Astrocyte (in vitro differentiated cells and primary cell): Measurements from ENCODE around the gene ZBTB24. TPM values are rescaled to one million over a fixed set of nuclear protein-coding genes. Genes with fewer than 3 reads are reported as not detected.

Source experiments
- DNase-seq: peaks from one replicate; pipeline ENCODE4 v3.0.0-alpha.2; 2010; ENCODE audit warnings: low read depth
- FAIRE-seq: peaks from 2 replicates; lab custom pipeline; 2011; peaks lifted over from hg19 to GRCh38; lab: Jason Lieb, UNC
- H2AFZ ChIP-seq: 2 replicates; pipeline ENCODE4 v1.6.0; 2012; ENCODE audit warnings: low read depth, low read length, inconsistent platforms
- H3K27ac ChIP-seq: 2 replicates; pipeline ENCODE4 v1.5.1; 2011; ENCODE audit warnings: low read depth, low read length, inconsistent platforms
- H3K27me3 ChIP-seq: 2 replicates; pipeline ENCODE4 v1.6.0; 2011; ENCODE audit warnings: low read length, inconsistent platforms; ENCODE audit not compliant: insufficient read depth
- H3K36me3 ChIP-seq: 2 replicates; pipeline ENCODE4 v1.5.1; 2011; ENCODE audit warnings: low read length, inconsistent platforms; ENCODE audit not compliant: insufficient read depth
- H3K4me1 ChIP-seq: 2 replicates; pipeline ENCODE4 v1.5.1; 2011; ENCODE audit warnings: low read length, inconsistent platforms; ENCODE audit not compliant: insufficient read depth
- H3K4me2 ChIP-seq: 2 replicates; pipeline ENCODE4 v1.6.0; 2012; ENCODE audit warnings: low read length, inconsistent platforms
- H3K4me3 ChIP-seq: 2 replicates; pipeline ENCODE4 v1.5.1; 2011; ENCODE audit warnings: low read depth, mild to moderate bottlenecking, low read length, inconsistent platforms; ENCODE audit not compliant: insufficient read depth
- H3K79me2 ChIP-seq: 2 replicates; pipeline ENCODE4 v1.6.0; 2012; ENCODE audit warnings: mild to moderate bottlenecking, low read length, inconsistent platforms; ENCODE audit not compliant: insufficient read depth
- H3K9ac ChIP-seq: 2 replicates; pipeline ENCODE4 v1.6.0; 2012; ENCODE audit warnings: mild to moderate bottlenecking, low read length, inconsistent platforms
- H3K9me3 ChIP-seq: 2 replicates; pipeline ENCODE4 v1.5.1; 2012; ENCODE audit warnings: low read depth, mild to moderate bottlenecking, low read length, inconsistent platforms; ENCODE audit not compliant: insufficient read depth
- H4K20me1 ChIP-seq: 2 replicates; pipeline ENCODE4 v1.6.0; 2012; ENCODE audit warnings: low read length, inconsistent platforms; ENCODE audit not compliant: insufficient read depth
- H3K27ac Mint-ChIP-seq: one replicate; pipeline ENCODE4 v1.8.0; 2021; ENCODE audit warnings: mild to moderate bottlenecking, mixed read lengths; ENCODE audit not compliant: unreplicated experiment
- H3K27me3 Mint-ChIP-seq: one replicate; pipeline ENCODE4 v1.8.0; 2021; ENCODE audit warnings: low read depth, mixed read lengths; ENCODE audit not compliant: unreplicated experiment
- H3K36me3 Mint-ChIP-seq: one replicate; pipeline ENCODE4 v1.8.0; 2021; ENCODE audit warnings: low read depth, mixed read lengths; ENCODE audit not compliant: unreplicated experiment
- H3K4me1 Mint-ChIP-seq: one replicate; pipeline ENCODE4 v1.8.0; 2021; ENCODE audit warnings: low read depth, mixed read lengths; ENCODE audit not compliant: unreplicated experiment
- H3K4me3 Mint-ChIP-seq: one replicate; pipeline ENCODE4 v1.8.0; 2021; ENCODE audit warnings: mild to moderate bottlenecking, moderate library complexity, mixed read lengths; ENCODE audit not compliant: unreplicated experiment
- H3K9me3 Mint-ChIP-seq: one replicate; pipeline ENCODE4 v1.8.0; 2021; ENCODE audit warnings: mild to moderate bottlenecking, mixed read lengths; ENCODE audit not compliant: unreplicated experiment
- EZH2 ChIP-seq: IDR thresholded peaks from 2 replicates; pipeline ENCODE4 v1.6.1; 2012; ENCODE audit warnings: mild to moderate bottlenecking, low read length, inconsistent platforms; ENCODE audit not compliant: insufficient read depth
- total RNA-seq: library from RNA; stranded (reverse); gene quantifications from 2 replicates; pipeline ENCODE4 v1.2.1, GENCODE V29; 2021
- TF ChIP-seq, protein P1 (sequence below): IDR thresholded peaks from 2 replicates; pipeline ENCODE4 v1.5.1; 2011; ENCODE audit warnings: low read depth, mild to moderate bottlenecking, inconsistent platforms, low read length, moderate library complexity; ENCODE audit not compliant: insufficient read depth

ZBTB24 gene
- total RNA-seq, 1 donor from 2014 or later, result 9.3 TPM

DNA sequence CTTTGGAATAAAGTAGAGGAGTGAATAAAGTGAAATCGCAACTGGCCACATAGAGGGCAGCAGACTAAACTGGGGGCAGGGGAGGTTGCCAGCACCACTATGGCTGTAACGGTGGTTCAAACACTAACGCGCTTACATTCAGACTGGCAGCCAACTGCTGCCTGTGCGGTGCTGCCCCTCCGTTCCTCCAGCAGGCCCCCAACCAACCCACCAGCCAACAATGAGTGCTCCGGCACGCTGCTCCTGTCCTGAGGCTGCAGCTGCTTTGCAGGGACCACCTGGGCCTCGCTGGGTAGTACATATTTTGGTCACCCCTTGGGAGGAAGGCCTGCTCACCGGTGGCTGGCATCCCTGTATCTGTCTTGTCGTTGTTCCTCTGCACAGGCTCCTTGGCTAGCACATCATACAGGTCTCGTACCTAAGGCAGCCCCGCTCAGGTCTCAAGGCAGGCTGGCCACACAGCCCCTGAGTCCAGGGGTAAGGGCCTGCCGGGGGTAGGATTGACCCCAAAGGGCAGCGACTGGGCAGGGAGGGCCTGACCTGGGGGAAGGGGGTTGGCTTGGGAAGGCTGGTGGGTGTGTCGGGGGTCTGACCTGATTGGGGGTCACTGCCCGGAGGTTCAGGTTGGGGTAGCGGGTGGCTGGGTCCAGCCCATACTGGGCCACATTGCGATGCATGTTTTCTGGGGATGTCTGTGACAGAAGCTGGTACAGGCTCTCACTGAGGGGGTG lies 33.8 kb downstream of the ZBTB24 start:
- Histone ChIP-seq H3K4me3 (no peak overlapping the region), H3K4me1 (peaks cover 2% of the 10 kb centered on the region), H3K27ac (no peak overlapping the region), H3K36me3 (peaks cover 17% of the 10 kb centered on the region), H3K79me2 (peaks cover 12% of the 10 kb centered on the region), H3K9ac (no peak overlapping the region), H3K4me2 (no peak overlapping the region), H4K20me1 (peaks cover 36% of the 10 kb centered on the region), H2AFZ (no peak overlapping the region), H3K27me3 (no peaks in the 10 kb centered on the region), H3K9me3 (no peaks in the 10 kb centered on the region)
- DNase-seq (no peak), FAIRE-seq (no peak)
- Mint-ChIP-seq H3K4me1 (peaks cover 3% of the 10 kb centered on the region), H3K27me3 (no peaks in the 10 kb centered on the region), H3K9me3 (no peaks in the 10 kb centered on the region), H3K4me3 (no peak overlapping the region), H3K36me3 (peaks cover 27% of the 10 kb centered on the region), H3K27ac (no peak overlapping the region)
- TF ChIP-seq, protein P1, sequence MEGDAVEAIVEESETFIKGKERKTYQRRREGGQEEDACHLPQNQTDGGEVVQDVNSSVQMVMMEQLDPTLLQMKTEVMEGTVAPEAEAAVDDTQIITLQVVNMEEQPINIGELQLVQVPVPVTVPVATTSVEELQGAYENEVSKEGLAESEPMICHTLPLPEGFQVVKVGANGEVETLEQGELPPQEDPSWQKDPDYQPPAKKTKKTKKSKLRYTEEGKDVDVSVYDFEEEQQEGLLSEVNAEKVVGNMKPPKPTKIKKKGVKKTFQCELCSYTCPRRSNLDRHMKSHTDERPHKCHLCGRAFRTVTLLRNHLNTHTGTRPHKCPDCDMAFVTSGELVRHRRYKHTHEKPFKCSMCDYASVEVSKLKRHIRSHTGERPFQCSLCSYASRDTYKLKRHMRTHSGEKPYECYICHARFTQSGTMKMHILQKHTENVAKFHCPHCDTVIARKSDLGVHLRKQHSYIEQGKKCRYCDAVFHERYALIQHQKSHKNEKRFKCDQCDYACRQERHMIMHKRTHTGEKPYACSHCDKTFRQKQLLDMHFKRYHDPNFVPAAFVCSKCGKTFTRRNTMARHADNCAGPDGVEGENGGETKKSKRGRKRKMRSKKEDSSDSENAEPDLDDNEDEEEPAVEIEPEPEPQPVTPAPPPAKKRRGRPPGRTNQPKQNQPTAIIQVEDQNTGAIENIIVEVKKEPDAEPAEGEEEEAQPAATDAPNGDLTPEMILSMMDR, result no peak
- no peak for TF ChIP-seq EZH2

DNA sequence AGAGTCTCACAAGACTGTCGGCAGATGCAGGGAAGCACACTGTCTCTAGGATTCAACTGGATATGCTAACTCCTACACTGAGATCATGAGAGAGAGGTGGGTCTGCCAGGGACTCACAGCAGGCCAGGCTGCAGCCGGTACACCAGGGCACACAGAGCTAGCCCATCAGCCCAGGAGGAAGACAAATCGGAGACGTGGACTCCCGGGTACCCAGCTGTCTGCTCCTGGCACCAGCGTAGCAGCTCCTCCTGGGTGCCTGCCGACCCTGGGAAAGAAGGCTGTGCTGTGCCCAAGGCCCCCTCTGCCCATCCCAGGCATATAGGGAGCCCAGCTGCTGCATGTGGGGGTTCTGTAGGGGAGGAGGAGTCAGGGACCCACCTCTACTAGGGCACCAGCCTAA lies 34.4 kb downstream of the ZBTB24 start:
- no peak for TF ChIP-seq EZH2
- TF ChIP-seq, protein P1, result no peak
- Histone ChIP-seq H3K79me2 (peaks cover 6% of the 10 kb centered on the region), H3K9me3 (no peaks in the 10 kb centered on the region), H3K4me3 (no peak overlapping the region), H3K4me1 (no peaks in the 10 kb centered on the region), H3K9ac (no peak overlapping the region), H3K4me2 (no peak overlapping the region), H3K27me3 (no peaks in the 10 kb centered on the region), H2AFZ (no peak overlapping the region), H3K27ac (no peak overlapping the region), H4K20me1 (peaks cover 35% of the 10 kb centered on the region), H3K36me3 (peaks cover 19% of the 10 kb centered on the region)
- no peak for FAIRE-seq
- Mint-ChIP-seq H3K4me1 (peaks cover 3% of the 10 kb centered on the region), H3K27me3 (no peaks in the 10 kb centered on the region), H3K9me3 (no peaks in the 10 kb centered on the region), H3K4me3 (no peak overlapping the region), H3K27ac (no peak overlapping the region), H3K36me3 (peaks cover 26% of the 10 kb centered on the region)
- DNase-seq, result no peak
